Endothelial cell of umbilical vein (primary cell): Measurements from ENCODE around the gene MYO5B.

Experiments used
- CTCF ChIP-seq, 2 donors: IDR thresholded peaks; 1 replicate in 1 of 2; 2 replicates in 1 of 2; pipeline ENCODE4 v1.5.1; 2011; ENCODE audit warnings: low read length in 2 of 2, mild to moderate bottlenecking in 2 of 2, moderate library complexity in 2 of 2, control low read depth in 1 of 2, inconsistent platforms in 1 of 2, low read depth in 1 of 2; ENCODE audit not compliant: insufficient read depth in 1 of 2; ENCODE audit errors: extremely low read depth in 1 of 2
- EZH2 ChIP-seq: IDR thresholded peaks from 2 replicates; pipeline ENCODE4 v1.6.1; 2012; ENCODE audit warnings: borderline replicate concordance, low read depth, mild to moderate bottlenecking, moderate library complexity, low read length, inconsistent platforms; ENCODE audit not compliant: severe bottlenecking
- JUN ChIP-seq: IDR thresholded peaks from 2 replicates; pipeline ENCODE4 v1.6.1; 2011; ENCODE audit warnings: borderline replicate concordance, low read depth; ENCODE audit not compliant: insufficient read length, insufficient read depth
- MAX ChIP-seq: IDR thresholded peaks from 2 replicates; pipeline ENCODE4 v1.6.1; 2011; ENCODE audit not compliant: insufficient read depth, insufficient read length
- MYC ChIP-seq: IDR thresholded peaks from one replicate; pipeline ENCODE4 v1.6.1; 2011; ENCODE audit warnings: mild to moderate bottlenecking, low read depth, low read length
- POLR2AphosphoS5 ChIP-seq: IDR thresholded peaks from 2 replicates; pipeline ENCODE4 v1.6.1; 2012; ENCODE audit warnings: low read depth, mild to moderate bottlenecking, control low read depth, low read length, moderate library complexity; ENCODE audit not compliant: insufficient read depth

GRCh38 chr18:50107468-50107977 is 87.4 kb downstream of the MYO5B start:
- TF ChIP-seq MAX (no peak), CTCF (IDR thresholded peaks at IDR 0.05; ENCODE audit: extremely low read depth in 1 of 2, insufficient read depth in 1 of 2, low read depth in 1 of 2, low read length in 2 of 2) (no peak), JUN (no peak), MYC (no peak), EZH2 (no peak), POLR2AphosphoS5 (no peak)
